ENCODE measurements around the gene UXT.

DNA sequence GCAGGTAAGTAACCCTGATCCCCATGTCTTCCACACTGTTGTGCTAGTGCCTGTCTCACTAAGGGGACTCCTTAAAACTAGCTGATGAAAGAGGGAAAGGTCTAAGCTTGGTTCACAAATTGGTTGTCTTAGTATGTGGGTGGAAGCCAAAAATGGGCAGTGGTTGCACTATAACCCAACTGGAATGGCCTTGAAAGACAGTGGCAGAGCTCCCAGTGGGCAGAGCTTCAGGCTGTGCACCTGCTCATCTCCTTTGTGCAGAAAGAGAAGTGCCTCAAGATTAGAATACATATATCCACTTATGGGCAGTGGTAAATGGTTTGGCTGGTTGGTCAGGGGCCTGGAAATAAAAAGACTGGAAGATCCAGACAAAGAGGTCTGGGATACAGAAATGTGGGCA lies 46.6 kb downstream of the UXT start:
- TF ChIP-seq CTCF (IDR thresholded peaks at IDR 0.05) (no peak), POLR2A (IDR thresholded peaks at IDR 0.05) (no peak)
